Fibroblast of lung (primary cell): ENCODE data around the gene NCKAP5.

Experiments used
- CTCF ChIP-seq, 2 donors: IDR thresholded peaks in 1 of 2; conservative IDR thresholded peaks in 1 of 2; 1 replicate in 1 of 2; 2 replicates in 1 of 2; pipeline ENCODE4 v1.5.1; 2011 to 2012; ENCODE audit warnings: low read length in 2 of 2, control low read depth in 1 of 2, inconsistent platforms in 1 of 2, low read depth in 1 of 2, mild to moderate bottlenecking in 1 of 2
- EZH2 ChIP-seq: IDR thresholded peaks from 2 replicates; pipeline ENCODE4 v1.5.1; 2012; ENCODE audit warnings: low read length, control low read depth, mild to moderate bottlenecking; ENCODE audit errors: missing control alignments

GRCh38 chr2:132876745-132877391 lies 691.4 kb downstream of the NCKAP5 start:
- TF ChIP-seq CTCF (conservative IDR thresholded peaks at IDR 0.05 in 1 of 2, IDR thresholded peaks at IDR 0.05 in 1 of 2; ENCODE audit: low read depth in 1 of 2, low read length in 2 of 2), result no peak
- TF ChIP-seq EZH2, result no peak
